AG09309 (cell line): ENCODE data around the gene TTYH1.
"Not testable (repeated sequence)": the region's sequence is repeated elsewhere in the genome, so short reads cannot be mapped to it uniquely, and the experiment has no call there.

Experiments
- DNase-seq: peaks from one replicate; pipeline ENCODE4 v3.0.0-alpha.2; 2010; ENCODE audit warnings: low read depth
- H3K4me3 ChIP-seq: 2 replicates; pipeline ENCODE4 v1.5.1; 2011; ENCODE audit warnings: mild to moderate bottlenecking, low read depth, low read length, moderate library complexity; ENCODE audit not compliant: control insufficient read depth
- TF ChIP-seq, protein P1 (sequence below): IDR thresholded peaks from 2 replicates; pipeline ENCODE4 v1.5.1; 2011; ENCODE audit warnings: mild to moderate bottlenecking, low read depth, low read length, inconsistent platforms; ENCODE audit not compliant: insufficient read depth, control insufficient read depth; ENCODE audit errors: missing control alignments

Gene TTYH1

GRCh38 chr19:54415208-54415900 lies at the start of gene TTYH1:
Gene TTYH1 (plus strand): TSS chr19:54415464. CDS start chr19:54415553, 89 bp downstream.
- DNase-seq: no peak
- TF ChIP-seq, protein P1, sequence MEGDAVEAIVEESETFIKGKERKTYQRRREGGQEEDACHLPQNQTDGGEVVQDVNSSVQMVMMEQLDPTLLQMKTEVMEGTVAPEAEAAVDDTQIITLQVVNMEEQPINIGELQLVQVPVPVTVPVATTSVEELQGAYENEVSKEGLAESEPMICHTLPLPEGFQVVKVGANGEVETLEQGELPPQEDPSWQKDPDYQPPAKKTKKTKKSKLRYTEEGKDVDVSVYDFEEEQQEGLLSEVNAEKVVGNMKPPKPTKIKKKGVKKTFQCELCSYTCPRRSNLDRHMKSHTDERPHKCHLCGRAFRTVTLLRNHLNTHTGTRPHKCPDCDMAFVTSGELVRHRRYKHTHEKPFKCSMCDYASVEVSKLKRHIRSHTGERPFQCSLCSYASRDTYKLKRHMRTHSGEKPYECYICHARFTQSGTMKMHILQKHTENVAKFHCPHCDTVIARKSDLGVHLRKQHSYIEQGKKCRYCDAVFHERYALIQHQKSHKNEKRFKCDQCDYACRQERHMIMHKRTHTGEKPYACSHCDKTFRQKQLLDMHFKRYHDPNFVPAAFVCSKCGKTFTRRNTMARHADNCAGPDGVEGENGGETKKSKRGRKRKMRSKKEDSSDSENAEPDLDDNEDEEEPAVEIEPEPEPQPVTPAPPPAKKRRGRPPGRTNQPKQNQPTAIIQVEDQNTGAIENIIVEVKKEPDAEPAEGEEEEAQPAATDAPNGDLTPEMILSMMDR: no peak
- H3K4me3 ChIP-seq: no peak within 1 kb of the TSS

DNA sequence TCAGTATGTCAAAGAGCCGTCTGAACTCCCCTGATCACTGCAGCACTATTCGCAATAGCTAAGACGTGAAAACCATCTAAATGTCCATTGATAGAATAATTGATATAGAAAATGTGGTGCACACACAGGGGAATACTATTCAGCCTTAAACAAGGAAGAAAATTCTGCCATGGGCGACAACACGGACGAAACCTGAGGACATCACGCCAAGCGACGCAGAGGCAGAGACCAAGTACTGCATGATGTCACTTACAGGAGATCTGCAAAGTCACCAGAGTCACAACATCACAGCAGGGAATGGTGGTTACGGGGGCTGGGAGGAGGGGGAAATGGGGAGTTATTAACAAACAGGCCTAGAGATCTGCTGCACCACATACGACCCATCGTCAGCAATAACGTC lies 49.5 kb upstream of the TTYH1 start:
- H3K4me3 ChIP-seq, DNase-seq: not testable (repeated sequence)

- H3K4me3 ChIP-seq: no peak overlapping the region
- DNase-seq: no peak
- TF ChIP-seq, protein P1: no peak
Observed at GRCh38 chr19:54366811-54367210, 48.5 kb upstream of the TTYH1 start.

GRCh38 chr19:54369082-54369687 lies 46.1 kb upstream of the TTYH1 start:
- no peak overlapping the region for H3K4me3 ChIP-seq
- no peak for DNase-seq

DNA sequence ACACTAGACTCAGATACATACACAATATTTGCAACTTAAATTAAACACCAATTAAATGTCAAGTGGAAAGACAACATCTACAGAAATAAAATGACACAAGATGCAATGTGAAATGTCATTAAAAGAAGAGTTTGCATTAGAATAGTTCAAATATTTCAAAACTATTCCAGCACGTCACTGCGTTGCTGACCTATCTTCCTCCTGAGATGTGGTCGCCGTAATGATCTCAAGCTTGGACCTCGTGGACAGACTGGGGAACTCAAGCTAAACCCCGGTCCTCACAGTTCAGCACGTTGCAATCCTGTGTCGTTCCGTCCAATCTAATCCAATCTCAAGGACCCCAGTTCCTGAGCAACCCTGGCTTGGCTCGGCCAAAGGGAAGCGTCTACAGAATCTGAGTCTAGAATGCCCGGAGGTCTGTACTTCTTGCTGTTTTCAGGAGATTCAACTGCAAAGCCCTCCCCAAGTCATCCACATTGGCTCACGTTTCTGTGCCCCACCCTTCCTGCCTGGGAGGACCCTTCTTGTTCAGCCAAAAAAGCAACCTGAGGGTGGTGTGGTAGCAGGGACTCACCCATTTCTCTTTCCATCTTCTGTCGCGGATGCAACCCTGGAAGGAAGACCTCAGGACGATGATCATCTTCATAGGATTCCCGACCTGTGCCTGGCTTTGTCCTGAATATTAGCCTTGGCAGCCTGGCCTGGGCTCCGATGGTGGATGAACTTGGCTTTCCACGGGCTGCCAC lies 45.4 kb upstream of the TTYH1 start:
- not testable (repeated sequence) for DNase-seq, H3K4me3 ChIP-seq

More at GRCh38 chr19:54369082-54369687, 46.1 kb upstream of the TTYH1 start:
- TF ChIP-seq, protein P1: no peak

DNA sequence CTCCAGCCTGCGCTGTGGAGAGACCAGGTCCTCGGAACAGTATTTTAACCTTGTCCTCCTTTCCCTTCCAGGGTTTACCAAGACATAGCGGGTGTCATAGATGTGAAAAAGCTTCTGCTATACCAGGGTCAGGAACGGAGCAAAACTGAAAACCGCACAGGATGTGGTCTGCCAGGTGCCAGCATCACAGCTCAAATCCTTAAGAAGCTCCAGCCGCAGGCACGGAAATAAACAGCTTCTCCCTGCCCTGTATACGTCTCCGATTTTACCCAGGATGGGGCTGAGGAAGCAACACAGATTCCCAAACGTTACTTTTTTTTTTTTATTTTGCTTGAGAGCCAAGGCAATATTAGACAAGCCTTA lies 44.8 kb upstream of the TTYH1 start:
- H3K4me3 ChIP-seq, DNase-seq: not testable (repeated sequence)

DNA sequence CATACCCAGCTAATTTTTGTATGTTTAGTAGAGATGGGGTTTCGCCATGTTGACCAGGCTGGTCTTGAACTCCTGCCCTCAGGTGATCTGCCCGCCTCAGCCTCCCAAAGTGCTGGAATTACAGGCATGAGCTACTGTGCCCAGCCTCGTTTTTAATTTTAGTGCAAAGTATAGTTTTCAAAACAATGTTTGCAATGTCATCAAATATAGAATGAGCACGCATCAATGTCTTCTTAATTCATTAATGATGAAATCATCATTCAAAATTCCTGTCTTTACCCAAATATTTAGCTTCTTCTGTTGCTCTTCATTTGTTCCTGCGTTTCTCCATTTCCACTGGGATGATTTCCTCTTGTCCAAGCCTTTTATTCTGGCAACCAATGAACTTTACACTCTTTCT lies 43.8 kb upstream of the TTYH1 start:
- not testable (repeated sequence) for DNase-seq, H3K4me3 ChIP-seq

- TF ChIP-seq, protein P1: no peak
- no peak overlapping the region for H3K4me3 ChIP-seq
- no peak for DNase-seq
Observed at GRCh38 chr19:54373781-54374631, 41.3 kb upstream of the TTYH1 start.

- H3K4me3 ChIP-seq, DNase-seq: not testable (repeated sequence)
Observed at GRCh38 chr19:54375181-54375938, 39.9 kb upstream of the TTYH1 start.
